ENCODE data around the gene DISC1. TPM values are rescaled to one million over a fixed set of nuclear protein-coding genes. Genes with fewer than 3 reads are reported as not detected.

The DISC1 gene
- total and polyA plus RNA-seq, 2 experiments from 2014 or later, result 2.1 to 6.5 TPM

DNA sequence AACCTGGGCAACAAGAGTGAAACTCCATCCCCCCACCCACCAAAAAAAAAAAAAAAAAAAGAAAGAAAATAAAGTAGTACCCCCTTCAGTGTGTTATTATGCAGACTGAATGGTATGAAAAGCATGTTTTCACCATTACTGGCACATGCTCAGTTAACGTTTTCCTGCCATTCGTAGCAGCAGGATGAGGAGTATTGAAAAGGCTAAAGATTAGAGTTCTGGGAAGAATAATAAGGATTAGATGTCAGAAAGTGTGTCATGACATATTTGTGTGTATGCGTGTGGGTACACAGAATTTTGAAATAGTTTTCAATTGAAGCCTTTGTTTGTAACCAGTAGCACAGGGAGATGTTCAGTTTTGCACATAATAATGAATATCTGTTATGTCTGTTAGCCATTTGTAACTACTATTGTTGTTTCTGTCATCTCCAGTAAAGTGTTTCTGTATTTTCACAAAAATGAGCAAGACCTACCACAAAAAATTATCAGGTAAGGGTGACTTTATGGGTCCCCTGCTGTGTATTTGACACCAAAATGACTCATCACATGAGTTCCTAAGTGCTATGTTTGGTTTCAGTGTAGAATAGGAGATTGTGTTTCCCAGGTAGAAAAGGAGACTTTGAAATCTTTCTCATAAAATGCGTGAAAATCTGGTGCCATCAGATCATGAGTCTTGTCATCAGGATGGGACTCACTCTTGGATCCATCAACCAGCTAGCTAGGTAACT, 358.9 kb downstream of the DISC1 start:
- ATAC-seq, result no peak
- Histone ChIP-seq H3K27me3 (ENCODE audit: insufficient read depth) (no peaks in the 10 kb centered on the region), H3K4me1 (ENCODE audit: insufficient read depth) (peaks cover 5% of the 10 kb centered on the region; the same call in 1 of the 2 replicates), H3K79me2 (replicated peaks; ENCODE audit: insufficient read depth) (no peaks in the 10 kb centered on the region), H3K9me2 (ENCODE audit: insufficient read depth) (0 out of 2 replicates have a peak, but pooled peaks cover 6% of the 10 kb centered on the region), H4K20me1 (replicated peaks; ENCODE audit: insufficient read depth) (no peaks in the 10 kb centered on the region), H3K4me2 (no peak overlapping the region), H3K27ac (ENCODE audit: low read depth) (no peak overlapping the region), H3F3A (replicated peaks; ENCODE audit: low read depth) (no peaks in the 10 kb centered on the region), H2AFZ (no peak overlapping the region), H3K36me3 (ENCODE audit: insufficient read depth) (no peaks in the 10 kb centered on the region), H3K4me3 (no peak overlapping the region)
- no peak for DNase-seq (ENCODE audit: low spot score)
- Mint-ChIP-seq H3K36me3 (ENCODE audit: low read depth) (no peaks in the 10 kb centered on the region), H3K4me1 (peaks cover 13% of the 10 kb centered on the region), H3K9me3 (no peaks in the 10 kb centered on the region), H3K4me3 (no peak overlapping the region), H3K27me3 (ENCODE audit: insufficient read depth, low read depth, poor library complexity) (peaks cover 4% of the 10 kb centered on the region), H3K27ac (no peak overlapping the region)
- TF ChIP-seq NANOG (IDR thresholded peaks at IDR 0.05; ENCODE audit: borderline replicate concordance), result no peak
- TF ChIP-seq ZNF114 (CRISPR knock-in tag; IDR thresholded peaks at IDR 0.05), result no peak
- TF ChIP-seq, protein P1, sequence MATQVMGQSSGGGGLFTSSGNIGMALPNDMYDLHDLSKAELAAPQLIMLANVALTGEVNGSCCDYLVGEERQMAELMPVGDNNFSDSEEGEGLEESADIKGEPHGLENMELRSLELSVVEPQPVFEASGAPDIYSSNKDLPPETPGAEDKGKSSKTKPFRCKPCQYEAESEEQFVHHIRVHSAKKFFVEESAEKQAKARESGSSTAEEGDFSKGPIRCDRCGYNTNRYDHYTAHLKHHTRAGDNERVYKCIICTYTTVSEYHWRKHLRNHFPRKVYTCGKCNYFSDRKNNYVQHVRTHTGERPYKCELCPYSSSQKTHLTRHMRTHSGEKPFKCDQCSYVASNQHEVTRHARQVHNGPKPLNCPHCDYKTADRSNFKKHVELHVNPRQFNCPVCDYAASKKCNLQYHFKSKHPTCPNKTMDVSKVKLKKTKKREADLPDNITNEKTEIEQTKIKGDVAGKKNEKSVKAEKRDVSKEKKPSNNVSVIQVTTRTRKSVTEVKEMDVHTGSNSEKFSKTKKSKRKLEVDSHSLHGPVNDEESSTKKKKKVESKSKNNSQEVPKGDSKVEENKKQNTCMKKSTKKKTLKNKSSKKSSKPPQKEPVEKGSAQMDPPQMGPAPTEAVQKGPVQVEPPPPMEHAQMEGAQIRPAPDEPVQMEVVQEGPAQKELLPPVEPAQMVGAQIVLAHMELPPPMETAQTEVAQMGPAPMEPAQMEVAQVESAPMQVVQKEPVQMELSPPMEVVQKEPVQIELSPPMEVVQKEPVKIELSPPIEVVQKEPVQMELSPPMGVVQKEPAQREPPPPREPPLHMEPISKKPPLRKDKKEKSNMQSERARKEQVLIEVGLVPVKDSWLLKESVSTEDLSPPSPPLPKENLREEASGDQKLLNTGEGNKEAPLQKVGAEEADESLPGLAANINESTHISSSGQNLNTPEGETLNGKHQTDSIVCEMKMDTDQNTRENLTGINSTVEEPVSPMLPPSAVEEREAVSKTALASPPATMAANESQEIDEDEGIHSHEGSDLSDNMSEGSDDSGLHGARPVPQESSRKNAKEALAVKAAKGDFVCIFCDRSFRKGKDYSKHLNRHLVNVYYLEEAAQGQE (IDR thresholded peaks at IDR 0.05; ENCODE audit: unreplicated experiment), result no peak
- TF ChIP-seq, protein P2, sequence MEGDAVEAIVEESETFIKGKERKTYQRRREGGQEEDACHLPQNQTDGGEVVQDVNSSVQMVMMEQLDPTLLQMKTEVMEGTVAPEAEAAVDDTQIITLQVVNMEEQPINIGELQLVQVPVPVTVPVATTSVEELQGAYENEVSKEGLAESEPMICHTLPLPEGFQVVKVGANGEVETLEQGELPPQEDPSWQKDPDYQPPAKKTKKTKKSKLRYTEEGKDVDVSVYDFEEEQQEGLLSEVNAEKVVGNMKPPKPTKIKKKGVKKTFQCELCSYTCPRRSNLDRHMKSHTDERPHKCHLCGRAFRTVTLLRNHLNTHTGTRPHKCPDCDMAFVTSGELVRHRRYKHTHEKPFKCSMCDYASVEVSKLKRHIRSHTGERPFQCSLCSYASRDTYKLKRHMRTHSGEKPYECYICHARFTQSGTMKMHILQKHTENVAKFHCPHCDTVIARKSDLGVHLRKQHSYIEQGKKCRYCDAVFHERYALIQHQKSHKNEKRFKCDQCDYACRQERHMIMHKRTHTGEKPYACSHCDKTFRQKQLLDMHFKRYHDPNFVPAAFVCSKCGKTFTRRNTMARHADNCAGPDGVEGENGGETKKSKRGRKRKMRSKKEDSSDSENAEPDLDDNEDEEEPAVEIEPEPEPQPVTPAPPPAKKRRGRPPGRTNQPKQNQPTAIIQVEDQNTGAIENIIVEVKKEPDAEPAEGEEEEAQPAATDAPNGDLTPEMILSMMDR (conservative IDR thresholded peaks at IDR 0.05; ENCODE audit: low read depth in 2 of 2), result no peak
- no peak for TF ChIP-seq JUNB (IDR thresholded peaks at IDR 0.05; ENCODE audit: unreplicated experiment)

DNA sequence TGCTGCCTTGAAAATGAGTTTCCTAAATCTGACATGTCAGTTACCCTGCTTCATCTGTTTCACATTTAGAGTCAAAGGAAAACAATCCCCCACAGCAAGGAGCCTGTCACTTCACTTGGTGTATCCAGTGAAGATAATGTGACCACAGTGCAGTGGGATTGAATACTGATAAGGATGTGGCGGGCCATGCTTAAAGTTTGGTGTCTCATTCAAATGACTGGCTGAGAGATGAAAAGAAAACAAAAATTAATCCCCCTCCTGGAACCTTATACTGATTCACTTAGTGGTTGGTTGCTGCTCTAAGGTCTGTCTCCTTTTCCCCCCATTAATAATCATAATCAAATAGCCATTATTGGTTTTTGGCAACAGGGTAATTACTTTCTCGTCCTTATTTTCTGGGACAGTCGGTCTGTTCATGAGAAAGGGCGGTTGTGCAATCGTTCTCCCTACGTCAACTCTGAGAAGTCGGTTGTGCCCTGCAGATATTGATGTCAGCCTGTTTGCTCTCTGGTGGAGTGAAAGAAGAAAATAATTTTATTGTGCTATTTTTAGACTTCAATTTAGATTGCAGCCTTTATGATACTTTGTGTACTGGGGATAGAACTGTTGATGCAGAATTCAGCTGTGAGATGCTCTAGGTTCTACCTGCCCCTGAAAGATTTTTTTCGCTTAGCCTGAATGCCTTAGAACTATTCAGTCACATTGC, 360.2 kb downstream of the DISC1 start:
- Histone ChIP-seq H3F3A (replicated peaks; ENCODE audit: low read depth) (no peaks in the 10 kb centered on the region), H3K27ac (ENCODE audit: low read depth) (no peak overlapping the region), H4K20me1 (replicated peaks; ENCODE audit: insufficient read depth) (no peaks in the 10 kb centered on the region), H3K9me2 (ENCODE audit: insufficient read depth) (0 out of 2 replicates have a peak, but pooled peaks cover 6% of the 10 kb centered on the region), H3K4me2 (no peak overlapping the region), H3K4me1 (ENCODE audit: insufficient read depth) (peaks cover 5% of the 10 kb centered on the region; the same call in 1 of the 2 replicates), H3K79me2 (replicated peaks; ENCODE audit: insufficient read depth) (no peaks in the 10 kb centered on the region), H3K36me3 (ENCODE audit: insufficient read depth) (no peaks in the 10 kb centered on the region), H2AFZ (no peak overlapping the region), H3K27me3 (ENCODE audit: insufficient read depth) (no peaks in the 10 kb centered on the region), H3K4me3 (no peak overlapping the region)
- no peak overlapping the region for H3K4me3 Mint-ChIP-seq
- peaks cover 15% of the 10 kb centered on the region for H3K4me1 Mint-ChIP-seq
- ATAC-seq (no peak), DNase-seq (ENCODE audit: low spot score) (no peak)
- peaks cover 4% of the 10 kb centered on the region for H3K27me3 Mint-ChIP-seq (ENCODE audit: insufficient read depth, low read depth, poor library complexity)
- H3K36me3 Mint-ChIP-seq (ENCODE audit: low read depth), result no peaks in the 10 kb centered on the region
- H3K27ac Mint-ChIP-seq, result no peak overlapping the region
- no peaks in the 10 kb centered on the region for H3K9me3 Mint-ChIP-seq
- TF ChIP-seq EZH2phosphoT487 (IDR thresholded peaks at IDR 0.05; ENCODE audit: unreplicated experiment), result no peak
- TF ChIP-seq NANOG (IDR thresholded peaks at IDR 0.05; ENCODE audit: borderline replicate concordance), result no peak
- TF ChIP-seq, protein P3, sequence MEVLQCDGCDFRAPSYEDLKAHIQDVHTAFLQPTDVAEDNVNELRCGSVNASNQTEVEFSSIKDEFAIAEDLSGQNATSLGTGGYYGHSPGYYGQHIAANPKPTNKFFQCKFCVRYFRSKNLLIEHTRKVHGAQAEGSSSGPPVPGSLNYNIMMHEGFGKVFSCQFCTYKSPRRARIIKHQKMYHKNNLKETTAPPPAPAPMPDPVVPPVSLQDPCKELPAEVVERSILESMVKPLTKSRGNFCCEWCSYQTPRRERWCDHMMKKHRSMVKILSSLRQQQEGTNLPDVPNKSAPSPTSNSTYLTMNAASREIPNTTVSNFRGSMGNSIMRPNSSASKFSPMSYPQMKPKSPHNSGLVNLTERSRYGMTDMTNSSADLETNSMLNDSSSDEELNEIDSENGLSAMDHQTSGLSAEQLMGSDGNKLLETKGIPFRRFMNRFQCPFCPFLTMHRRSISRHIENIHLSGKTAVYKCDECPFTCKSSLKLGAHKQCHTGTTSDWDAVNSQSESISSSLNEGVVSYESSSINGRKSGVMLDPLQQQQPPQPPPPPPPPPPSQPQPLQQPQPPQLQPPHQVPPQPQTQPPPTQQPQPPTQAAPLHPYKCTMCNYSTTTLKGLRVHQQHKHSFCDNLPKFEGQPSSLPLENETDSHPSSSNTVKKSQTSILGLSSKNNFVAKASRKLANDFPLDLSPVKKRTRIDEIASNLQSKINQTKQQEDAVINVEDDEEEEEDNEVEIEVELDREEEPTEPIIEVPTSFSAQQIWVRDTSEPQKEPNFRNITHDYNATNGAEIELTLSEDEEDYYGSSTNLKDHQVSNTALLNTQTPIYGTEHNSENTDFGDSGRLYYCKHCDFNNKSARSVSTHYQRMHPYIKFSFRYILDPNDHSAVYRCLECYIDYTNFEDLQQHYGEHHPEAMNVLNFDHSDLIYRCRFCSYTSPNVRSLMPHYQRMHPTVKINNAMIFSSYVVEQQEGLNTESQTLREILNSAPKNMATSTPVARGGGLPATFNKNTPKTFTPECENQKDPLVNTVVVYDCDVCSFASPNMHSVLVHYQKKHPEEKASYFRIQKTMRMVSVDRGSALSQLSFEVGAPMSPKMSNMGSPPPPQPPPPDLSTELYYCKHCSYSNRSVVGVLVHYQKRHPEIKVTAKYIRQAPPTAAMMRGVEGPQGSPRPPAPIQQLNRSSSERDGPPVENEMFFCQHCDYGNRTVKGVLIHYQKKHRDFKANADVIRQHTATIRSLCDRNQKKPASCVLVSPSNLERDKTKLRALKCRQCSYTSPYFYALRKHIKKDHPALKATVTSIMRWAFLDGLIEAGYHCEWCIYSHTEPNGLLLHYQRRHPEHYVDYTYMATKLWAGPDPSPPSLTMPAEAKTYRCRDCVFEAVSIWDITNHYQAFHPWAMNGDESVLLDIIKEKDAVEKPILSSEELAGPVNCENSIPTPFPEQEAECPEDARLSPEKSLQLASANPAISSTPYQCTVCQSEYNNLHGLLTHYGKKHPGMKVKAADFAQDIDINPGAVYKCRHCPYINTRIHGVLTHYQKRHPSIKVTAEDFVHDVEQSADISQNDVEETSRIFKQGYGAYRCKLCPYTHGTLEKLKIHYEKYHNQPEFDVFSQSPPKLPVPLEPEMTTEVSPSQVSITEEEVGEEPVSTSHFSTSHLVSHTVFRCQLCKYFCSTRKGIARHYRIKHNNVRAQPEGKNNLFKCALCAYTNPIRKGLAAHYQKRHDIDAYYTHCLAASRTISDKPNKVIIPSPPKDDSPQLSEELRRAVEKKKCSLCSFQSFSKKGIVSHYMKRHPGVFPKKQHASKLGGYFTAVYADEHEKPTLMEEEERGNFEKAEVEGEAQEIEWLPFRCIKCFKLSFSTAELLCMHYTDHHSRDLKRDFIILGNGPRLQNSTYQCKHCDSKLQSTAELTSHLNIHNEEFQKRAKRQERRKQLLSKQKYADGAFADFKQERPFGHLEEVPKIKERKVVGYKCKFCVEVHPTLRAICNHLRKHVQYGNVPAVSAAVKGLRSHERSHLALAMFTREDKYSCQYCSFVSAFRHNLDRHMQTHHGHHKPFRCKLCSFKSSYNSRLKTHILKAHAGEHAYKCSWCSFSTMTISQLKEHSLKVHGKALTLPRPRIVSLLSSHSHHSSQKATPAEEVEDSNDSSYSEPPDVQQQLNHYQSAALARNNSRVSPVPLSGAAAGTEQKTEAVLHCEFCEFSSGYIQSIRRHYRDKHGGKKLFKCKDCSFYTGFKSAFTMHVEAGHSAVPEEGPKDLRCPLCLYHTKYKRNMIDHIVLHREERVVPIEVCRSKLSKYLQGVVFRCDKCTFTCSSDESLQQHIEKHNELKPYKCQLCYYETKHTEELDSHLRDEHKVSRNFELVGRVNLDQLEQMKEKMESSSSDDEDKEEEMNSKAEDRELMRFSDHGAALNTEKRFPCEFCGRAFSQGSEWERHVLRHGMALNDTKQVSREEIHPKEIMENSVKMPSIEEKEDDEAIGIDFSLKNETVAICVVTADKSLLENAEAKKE (CRISPR knock-in tag; IDR thresholded peaks at IDR 0.05), result no peak
